LNCAP (cell line): Measurements from ENCODE around the gene IFNGR1.

Source experiments
- CTCF ChIP-seq: fragments of 450-650 bp; IDR thresholded peaks from 2 replicates; pipeline ENCODE4 v1.5.1; 2017; ENCODE audit warnings: mild to moderate bottlenecking

Gene IFNGR1

GRCh38 chr6:137191236-137191635 is 27.9 kb downstream of the IFNGR1 start:
- TF ChIP-seq CTCF, result no peak

GRCh38 chr6:137190583-137191094 is 28.5 kb downstream of the IFNGR1 start:
- no peak for TF ChIP-seq CTCF

GRCh38 chr6:137188855-137189254 is 30.3 kb downstream of the IFNGR1 start:
- TF ChIP-seq CTCF, result no peak

GRCh38 chr6:137185290-137185689 is 33.9 kb downstream of the IFNGR1 start:
- no peak for TF ChIP-seq CTCF

GRCh38 chr6:137182654-137183073 is 36.5 kb downstream of the IFNGR1 start:
- TF ChIP-seq CTCF, result no peak

- TF ChIP-seq CTCF, result no peak
Observed at GRCh38 chr6:137181891-137182653, 37.1 kb downstream of the IFNGR1 start.

GRCh38 chr6:137177611-137178010 is 41.6 kb downstream of the IFNGR1 start:
- TF ChIP-seq CTCF, result no peak

GRCh38 chr6:137176729-137177128 is 42.5 kb downstream of the IFNGR1 start:
- TF ChIP-seq CTCF, result no peak
